Mammary epithelial cell (primary cell): ENCODE measurements around the gene AGAP1.

Source experiments
- EZH2 ChIP-seq: IDR thresholded peaks from 2 replicates; pipeline ENCODE4 v1.6.1; 2012; ENCODE audit warnings: low read length, inconsistent platforms, borderline replicate concordance
- TF ChIP-seq, protein P1 (sequence below), 2 donors: IDR thresholded peaks in 1 of 2; conservative IDR thresholded peaks in 1 of 2; 2 replicates each; pipeline ENCODE4 v1.5.1; 2011 to 2012; ENCODE audit warnings: inconsistent platforms in 2 of 2, low read length in 2 of 2, mild to moderate bottlenecking in 2 of 2, control low read depth in 1 of 2, low read depth in 1 of 2; ENCODE audit not compliant: insufficient read depth in 1 of 2; ENCODE audit errors: extremely low read depth in 1 of 2

DNA sequence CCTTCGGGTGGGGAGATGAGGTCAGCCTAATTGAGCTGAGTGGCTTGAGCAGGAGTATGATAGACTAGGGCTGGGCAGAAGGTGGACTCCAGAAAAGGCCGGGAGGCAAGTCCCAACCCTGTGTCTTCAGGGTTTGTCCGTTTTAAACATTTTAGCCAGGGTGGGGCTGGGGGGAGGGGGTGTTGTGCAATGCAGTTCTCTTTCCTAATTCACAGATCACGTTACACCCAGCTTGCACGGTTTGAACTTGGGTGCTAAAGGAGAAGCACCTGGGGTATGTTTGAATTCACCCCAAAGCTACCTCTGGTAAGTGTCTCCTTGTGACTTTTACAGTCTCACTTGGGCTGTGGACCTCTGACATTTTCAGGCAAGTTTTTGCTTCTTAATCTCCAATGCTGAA is 233.3 kb downstream of the AGAP1 start:
- TF ChIP-seq, protein P1, sequence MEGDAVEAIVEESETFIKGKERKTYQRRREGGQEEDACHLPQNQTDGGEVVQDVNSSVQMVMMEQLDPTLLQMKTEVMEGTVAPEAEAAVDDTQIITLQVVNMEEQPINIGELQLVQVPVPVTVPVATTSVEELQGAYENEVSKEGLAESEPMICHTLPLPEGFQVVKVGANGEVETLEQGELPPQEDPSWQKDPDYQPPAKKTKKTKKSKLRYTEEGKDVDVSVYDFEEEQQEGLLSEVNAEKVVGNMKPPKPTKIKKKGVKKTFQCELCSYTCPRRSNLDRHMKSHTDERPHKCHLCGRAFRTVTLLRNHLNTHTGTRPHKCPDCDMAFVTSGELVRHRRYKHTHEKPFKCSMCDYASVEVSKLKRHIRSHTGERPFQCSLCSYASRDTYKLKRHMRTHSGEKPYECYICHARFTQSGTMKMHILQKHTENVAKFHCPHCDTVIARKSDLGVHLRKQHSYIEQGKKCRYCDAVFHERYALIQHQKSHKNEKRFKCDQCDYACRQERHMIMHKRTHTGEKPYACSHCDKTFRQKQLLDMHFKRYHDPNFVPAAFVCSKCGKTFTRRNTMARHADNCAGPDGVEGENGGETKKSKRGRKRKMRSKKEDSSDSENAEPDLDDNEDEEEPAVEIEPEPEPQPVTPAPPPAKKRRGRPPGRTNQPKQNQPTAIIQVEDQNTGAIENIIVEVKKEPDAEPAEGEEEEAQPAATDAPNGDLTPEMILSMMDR (conservative IDR thresholded peaks at IDR 0.05 in 1 of 2, IDR thresholded peaks at IDR 0.05 in 1 of 2; ENCODE audit: extremely low read depth in 1 of 2, insufficient read depth in 1 of 2, low read depth in 1 of 2, low read length in 2 of 2), result no peak
- no peak for TF ChIP-seq EZH2
